ENCODE results near the gene PRDM12.
"Not testable (repeated sequence)": the region's sequence is repeated elsewhere in the genome, so short reads cannot be mapped to it uniquely, and the experiment has no call there.

PRDM12 gene

DNA sequence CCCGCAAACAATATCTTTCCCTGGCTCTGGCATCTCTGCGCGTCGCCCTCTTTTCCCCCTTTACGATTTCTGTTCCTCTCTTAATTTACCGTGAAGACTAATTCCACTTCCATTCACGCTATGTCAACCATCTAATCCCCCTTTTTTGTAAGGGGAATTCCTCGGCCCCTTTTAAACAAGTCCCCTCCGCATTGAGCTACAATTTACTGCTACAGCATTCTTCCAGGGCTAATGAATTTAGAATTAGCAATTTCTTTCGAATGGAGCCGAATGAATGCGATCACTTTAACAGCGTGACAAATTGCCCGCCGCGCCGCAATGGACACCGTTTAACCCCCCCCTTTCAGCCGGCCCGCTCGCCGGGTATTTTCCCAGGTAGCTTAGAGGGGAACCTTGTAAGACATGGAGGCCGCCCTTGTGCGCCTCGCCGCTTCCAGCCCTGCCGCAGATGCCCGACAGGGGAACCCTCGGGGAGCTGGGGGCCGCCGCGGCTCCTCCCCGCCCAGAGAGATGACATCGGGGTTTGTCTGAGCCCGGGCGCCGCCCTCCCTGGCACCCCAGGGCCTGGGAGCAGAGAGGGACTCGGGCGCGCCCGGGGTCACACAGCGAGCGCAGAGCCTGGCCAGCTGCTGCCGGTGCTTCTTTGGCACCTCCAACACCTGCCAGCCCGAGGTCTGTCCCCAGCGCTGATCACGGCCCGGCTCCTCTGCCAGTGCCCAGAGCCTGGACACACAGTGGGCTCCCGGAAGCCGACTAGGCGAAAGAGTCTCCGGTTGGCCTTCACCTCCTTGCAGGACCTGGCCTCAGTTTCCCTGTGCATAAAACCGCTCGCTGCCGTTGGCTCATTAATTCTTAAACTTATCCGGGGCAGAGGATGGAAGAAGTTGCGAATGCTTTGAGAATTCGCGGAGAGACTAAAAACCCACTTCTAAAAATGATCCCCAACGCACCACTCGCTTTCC is 1.3 kb downstream of the PRDM12 start:
- DNase-seq = no peak

DNA sequence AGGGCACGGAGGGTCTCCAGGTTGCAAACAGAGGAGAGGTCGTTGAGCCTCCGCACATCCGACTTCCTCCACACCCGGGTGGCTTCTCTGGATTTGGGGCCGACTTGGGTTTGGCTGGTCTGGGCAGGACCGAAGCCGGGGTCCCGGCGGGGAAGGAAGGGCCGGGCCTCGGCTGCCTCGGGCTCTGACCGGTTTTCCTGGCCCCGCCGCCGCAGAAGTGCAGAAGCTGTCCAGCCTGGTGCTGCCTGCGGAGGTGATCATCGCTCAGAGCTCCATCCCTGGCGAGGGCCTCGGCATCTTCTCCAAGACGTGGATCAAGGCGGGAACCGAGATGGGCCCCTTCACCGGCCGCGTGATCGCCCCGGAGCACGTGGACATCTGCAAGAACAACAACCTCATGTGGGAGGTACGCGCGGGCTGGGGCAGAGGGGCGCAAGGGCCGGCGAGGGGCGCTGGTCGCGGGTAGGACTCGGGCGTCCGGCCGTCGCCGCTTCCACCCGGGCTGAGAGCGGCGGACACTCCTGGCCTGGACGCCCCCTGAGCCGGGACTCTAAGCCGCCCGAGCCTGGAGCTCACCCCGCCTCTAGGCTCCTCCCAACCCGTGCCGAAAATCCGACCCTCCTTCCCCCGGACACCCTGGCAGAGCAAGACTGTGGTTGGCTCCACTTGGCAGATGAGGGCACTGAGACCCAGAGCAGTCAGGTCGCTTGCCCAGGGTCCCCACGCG is 2.2 kb downstream of the PRDM12 start:
- DNase-seq = no peak

DNA sequence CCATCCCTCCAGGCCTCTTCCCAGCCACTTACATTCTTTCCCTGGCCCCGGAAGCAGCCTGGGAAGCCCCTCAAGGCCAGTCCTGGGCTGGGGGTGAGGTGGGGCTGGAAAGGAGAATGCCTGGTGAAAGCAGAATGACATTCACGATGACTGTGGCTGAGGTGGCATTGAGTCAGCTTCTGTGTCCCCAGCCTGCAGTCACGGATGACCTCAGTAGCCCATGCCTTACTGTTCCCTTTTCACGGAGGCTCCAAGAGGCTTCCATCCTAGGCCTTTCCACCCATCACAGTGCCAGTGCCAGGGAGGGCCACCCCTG is 2.7 kb downstream of the PRDM12 start:
- no peak for DNase-seq

DNA sequence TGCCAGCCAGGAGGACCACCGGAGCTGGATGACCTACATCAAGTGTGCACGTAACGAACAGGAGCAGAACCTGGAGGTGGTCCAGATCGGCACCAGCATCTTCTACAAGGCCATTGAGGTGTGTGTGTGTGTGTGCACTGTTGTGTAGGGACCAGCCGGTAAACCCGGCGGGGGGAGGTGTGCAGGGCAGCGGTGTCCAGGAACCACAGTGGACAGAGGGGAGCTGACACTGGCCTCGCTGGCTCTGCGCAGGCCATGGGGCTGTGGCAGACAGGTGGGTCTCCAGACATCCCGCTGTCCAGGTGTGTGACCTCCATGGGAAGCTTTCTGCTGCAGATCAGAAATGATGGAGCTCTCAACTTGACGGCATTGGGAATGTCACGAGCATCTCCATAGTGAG is 3.8 kb downstream of the PRDM12 start:
- DNase-seq = no peak

DNA sequence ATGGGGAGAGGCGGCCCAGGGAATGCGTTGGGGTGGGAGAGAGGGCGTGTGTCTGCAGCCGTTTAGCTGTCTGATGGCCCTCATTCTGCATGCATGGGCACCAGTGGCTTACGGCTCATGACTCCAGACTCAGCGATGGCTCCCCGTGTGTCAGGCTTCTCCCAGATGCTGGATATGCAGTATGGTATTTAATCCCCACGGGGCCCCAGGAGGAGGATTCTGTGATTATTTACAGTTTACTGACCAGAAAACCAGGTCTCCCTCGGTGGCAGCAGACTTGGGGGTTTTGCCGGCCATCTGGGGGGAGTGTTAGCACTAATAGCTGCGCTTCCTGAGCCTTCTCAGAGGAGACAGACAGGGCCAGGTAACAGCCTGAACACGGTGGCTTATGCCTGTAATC is 4.3 kb downstream of the PRDM12 start:
- DNase-seq = no peak

DNA sequence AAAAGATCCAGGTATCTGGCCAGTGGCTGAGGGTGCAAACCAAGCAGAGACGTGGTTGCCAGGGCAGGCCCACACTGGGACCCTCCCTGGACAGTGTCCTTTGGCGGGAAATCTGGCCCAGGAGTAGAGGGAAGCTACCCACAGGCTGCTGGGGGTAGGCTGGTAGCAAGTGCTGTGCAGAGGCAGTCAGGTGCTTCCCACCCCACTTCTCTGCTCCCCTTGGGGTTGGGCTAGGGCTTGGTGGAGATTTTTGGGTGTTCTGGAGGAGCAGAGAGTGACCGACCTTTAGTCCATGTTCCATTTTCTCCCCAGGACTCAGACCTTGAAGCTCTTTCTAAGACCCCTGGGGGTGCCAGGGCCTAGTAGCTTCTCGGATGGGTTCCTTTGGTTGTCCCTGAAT is 5.6 kb downstream of the PRDM12 start:
- no peak for DNase-seq

DNA sequence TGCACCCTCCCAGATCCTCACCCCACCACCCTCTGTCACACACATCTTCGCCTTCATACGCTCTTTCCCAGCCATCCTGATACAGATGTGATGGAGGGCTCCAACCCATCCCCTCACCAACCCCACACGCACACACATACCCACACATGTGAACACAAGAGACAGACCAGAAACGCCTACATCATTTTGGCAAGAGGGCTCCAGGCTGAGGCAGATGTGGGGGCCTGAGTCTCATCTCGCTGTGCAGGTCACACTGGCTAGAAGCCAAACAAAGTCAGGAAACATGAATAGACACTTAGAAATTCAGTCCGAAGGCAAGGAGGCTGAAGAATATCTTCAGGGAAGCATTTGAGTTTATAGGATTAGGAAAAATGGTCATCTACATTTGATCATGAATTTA is 6.2 kb downstream of the PRDM12 start:
- DNase-seq = no peak

DNA sequence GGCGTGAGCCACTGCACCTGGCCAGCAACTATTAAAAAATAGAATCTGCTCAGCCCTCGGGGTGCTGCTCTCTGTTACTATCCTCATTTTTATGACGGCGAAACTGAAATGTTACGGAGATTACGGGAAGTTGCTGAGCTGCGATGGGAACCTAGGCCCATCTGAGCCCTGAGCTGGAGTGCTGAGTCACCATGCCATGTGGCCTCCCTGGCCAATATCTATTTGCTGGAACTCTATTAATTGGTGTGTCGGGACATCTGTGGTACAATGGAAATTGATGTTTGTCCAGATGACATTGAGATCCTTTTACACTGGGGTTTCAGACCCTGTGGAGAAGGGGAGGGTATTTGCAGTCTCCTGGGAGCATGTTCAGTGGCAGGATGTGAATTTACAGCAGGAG is 8.1 kb downstream of the PRDM12 start:
- DNase-seq = no peak

DNA sequence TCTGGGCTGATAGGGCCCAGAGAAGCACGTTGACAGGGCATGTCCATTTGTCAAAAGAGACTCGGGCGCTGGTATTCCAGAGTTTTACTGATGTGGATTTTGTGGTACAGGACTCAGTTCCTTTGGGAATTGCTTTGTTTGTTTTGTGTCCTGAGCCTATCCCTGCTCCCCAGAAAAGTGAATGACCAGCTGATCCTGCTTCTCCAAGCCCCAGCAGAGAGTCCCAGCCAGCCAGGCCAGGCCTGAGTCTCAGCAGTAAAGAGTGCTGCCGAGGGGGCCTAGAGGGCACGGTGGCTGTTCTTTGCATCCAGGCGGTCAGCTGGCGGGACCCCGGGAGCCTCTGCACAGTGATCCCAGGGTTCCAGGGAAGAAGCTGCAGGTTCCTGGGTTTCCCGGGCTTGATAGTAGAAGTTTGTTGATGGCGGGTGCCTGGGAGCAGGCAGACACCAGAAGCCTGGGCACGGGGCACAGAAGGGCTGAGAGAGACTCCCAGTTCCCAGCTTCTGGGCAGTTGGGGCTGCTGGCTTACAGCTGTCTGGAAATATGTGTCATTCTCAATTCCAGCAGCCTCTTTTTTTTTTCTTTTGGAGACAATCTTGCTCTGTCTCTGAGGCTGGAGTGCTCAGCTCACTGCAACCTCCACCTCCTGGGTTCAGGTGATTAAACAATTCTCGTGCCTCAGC is 8.7 kb downstream of the PRDM12 start:
- no peak for DNase-seq

DNA sequence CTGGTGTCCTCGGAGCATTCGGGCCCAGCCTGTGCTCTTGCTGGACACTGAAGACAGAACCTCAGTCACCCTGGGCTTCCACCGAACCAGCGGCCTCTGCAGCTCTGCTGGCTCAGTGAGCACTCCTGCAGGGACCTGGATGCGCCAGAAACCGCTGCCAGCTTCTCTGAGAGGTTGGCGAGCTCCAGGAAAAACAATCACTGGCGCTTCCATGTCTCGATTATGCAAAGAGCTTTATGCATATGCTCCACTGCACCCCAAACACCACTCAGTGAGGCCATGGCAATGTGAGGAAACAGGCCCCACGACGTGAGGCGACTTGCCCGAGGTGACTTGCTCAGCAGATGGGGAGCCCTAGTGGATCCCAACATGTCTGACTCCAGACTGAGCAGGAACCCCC is 11.0 kb downstream of the PRDM12 start:
- DNase-seq = no peak

DNA sequence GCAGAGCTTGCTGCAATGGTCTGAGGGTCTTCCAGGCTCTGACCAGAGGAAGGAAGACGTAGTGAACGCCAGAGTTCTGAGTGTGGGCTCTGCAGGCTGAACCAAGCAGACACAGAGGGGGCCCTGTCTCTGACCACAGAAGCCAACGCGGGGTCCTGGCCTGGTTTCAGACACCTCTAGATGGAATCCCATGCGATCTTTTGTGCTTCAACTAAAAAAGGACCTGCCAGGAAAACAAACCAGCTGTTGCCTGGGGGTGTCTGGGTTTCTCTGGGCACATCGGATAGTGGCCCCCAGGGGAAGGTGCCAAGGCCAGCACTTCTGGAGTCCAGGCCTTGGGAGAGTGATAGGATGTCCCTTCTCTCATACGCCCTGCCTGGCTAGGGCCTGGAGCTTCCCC is 12.9 kb downstream of the PRDM12 start:
- no peak for DNase-seq

DNA sequence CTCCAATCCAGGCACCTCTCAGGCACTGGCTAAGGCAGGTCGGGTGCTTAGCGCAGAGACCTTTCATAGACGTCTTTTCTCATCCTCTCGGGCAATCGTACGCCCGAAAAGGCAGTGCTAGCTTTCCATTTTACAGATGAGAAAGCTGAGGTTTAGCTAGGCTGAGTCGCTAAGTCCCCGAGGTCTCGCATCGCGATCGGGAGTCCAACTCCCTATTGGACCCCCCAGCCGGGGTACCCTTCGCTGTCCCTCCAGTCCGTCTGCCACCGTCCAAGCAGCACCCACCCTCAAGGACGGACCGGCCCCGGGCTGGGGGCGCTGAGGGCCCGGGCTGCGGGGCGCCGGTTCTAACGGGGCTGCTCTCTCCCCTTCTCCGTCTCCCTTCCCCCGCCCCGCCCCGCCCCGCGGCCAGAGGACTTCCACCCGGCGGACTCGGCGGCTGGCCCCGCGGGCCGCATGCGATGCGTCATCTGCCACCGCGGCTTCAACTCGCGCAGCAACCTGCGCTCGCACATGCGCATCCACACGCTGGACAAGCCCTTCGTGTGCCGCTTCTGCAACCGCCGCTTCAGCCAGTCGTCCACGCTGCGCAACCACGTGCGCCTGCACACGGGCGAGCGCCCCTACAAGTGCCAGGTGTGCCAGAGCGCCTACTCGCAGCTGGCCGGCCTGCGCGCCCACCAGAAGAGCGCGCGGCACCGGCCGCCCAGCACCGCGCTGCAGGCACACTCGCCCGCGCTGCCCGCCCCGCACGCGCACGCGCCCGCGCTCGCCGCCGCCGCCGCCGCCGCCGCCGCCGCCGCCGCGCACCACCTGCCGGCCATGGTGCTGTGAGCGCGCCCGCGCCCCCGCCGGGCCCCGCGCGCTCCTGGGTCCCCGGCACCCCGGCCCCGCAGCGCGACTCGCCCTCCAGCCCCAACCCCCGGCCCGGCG is 16.7 kb downstream of the PRDM12 start:
- DNase-seq = peak; percentile 77

DNA sequence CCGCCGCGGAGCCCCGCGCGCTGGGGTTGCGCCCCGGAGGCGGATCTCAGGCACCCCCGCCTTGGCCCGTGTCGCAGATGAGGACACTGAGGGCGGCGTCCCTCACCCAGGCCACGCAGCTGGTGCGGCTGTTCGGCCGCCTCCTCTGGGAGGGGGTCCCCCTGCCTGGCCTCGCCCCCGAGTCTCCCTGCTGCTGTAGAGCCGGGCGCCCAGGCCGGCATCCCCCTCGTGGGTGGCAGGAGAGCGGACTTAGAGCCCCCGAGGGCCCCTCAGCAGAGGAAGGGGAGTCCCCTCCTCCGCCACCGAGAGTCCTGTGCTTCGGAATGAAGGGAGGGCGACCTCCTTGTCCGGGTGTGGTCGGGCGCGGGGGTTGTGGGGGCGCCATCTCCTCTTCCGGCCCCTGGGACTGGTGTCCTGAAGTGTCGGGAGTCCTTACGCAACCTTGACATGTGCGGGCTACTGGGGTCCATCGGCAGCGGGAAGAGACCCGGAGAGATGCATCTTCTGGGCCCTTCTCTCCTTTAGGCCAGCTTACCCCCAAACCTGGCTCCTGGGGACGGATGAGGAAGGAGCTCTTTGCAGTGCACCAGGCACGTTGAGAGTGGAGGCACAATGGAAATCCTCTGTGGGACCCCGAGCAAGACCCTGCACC is 17.5 kb downstream of the PRDM12 start:
- no peak for DNase-seq

DNA sequence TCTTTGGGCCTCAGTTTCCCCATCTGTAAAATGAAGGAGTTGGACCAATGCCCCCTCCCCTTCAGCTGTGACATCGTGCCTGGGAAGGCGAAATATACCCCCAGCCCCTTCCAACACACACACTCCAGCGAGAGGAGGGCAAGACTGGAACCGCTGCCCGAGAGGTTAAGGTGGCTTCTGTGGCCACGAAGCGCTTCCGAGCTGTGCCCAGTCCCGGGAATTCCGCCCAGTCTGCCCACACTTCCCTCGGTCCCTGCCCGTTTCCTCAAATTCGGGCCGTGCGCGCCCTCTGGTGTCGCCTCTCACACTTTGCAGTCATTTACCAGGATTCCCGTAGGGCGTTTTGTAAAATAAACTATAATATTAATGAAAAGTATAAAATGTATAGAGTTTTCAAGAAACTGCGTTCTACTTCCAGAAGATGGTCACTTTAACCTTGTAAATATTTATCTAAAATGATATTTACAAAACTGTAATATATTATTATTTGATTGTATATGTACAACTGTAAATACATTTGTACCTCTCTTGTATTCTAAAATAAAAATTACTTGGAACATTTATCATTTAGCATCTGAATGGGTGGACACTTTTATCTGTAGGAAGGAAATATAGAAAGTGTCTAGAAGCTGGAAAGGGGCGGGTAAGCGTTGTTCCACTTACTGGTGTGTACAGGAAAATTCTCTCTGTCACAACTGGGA is 18.2 kb downstream of the PRDM12 start:
- peak; percentile 48 for DNase-seq

DNA sequence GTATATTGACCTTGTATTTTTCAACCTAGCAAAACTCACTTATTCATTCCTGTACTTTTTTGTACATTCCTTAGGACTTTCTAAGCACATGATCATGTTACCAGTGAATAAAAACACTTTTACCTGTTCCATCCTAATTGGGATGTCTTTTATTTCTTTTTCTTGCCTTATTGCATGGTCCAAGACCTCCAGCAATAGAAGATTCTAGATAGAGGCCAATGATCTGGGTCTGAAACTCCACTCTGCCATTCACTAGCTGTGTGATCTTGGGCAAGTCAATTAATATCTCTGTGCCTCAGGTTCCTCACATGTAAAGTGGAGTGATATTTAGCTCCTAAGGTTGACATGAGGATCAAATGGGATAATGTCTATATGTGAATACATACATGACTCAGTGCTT is 20.7 kb downstream of the PRDM12 start:
- no peak for DNase-seq

DNA sequence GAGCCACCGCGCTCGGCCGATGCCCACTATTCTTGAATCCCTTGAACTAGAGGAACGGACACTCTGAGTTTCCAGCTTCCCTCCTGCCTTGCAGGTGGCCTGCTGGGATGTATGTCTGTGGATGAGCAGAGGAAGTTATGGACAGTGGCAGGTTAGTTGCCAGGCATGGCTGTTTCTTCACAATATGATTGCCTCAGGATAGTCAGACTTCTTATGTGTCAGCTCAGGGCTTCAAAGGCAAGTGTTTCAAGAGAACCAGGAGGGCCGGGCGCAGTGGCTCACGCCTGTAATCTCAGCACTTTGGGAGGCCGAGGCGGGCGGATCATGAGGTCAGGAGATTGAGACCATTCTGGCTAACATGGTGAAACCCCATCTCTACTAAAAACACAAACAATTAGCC is 21.6 kb downstream of the PRDM12 start:
- not testable (repeated sequence) for DNase-seq

DNA sequence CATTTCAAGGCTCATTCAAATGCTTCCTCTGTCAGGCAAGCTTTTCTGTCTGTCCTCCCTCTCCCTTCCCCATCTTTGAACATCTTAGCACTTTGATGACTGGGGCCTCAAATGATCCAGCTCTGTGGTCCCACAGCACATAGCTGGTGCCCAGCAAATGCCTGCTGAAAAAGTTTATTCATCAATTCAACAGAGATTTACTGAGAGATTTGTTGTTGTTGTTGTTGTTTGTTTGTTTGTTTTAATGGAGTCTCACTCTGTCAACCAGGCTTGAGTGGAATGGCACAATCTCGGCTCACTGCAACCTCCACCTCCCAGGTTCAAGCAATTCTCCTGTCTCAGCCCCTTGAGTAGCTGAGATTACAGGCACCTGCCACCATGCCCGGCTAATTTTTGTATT is 23.2 kb downstream of the PRDM12 start:
- DNase-seq = no peak

DNA sequence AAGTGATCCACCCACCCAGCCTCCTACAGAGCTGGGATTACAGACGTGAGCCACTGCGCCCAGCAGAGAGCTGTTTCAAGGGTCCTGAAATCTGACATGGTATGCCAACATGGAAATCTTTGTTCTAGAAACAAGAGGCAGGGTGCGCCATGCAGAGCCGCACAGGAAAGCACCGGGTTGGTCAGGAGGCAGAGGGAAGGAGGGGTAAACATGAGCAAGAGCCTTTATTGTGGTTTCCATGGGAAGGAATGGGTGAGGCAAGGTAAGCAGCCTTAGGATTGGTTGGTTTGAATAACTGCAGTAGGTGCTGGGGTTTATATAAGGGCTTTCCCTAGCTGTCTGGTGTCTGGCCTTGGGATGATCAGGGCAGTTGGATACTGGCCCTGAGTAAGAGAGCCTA is 23.7 kb downstream of the PRDM12 start:
- DNase-seq = no peak

DNA sequence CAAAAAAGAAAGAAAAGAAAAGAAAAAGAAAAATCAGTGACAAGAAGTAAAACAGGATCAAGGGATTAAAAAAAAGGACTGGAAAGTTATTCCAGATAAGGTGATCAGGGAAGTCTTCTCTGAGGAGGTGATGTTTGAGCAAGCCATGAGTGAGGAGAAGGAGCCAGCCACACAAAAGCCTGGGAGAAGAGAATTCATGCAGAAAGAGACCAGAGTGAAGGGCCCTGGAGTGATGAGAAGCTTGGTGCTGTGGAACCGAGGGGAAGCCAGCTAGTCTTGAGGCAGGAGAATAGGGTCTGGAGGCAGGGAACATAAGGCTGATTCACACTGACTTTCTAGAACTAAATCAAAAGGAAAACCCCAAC is 25.2 kb downstream of the PRDM12 start:
- DNase-seq = no peak

DNA sequence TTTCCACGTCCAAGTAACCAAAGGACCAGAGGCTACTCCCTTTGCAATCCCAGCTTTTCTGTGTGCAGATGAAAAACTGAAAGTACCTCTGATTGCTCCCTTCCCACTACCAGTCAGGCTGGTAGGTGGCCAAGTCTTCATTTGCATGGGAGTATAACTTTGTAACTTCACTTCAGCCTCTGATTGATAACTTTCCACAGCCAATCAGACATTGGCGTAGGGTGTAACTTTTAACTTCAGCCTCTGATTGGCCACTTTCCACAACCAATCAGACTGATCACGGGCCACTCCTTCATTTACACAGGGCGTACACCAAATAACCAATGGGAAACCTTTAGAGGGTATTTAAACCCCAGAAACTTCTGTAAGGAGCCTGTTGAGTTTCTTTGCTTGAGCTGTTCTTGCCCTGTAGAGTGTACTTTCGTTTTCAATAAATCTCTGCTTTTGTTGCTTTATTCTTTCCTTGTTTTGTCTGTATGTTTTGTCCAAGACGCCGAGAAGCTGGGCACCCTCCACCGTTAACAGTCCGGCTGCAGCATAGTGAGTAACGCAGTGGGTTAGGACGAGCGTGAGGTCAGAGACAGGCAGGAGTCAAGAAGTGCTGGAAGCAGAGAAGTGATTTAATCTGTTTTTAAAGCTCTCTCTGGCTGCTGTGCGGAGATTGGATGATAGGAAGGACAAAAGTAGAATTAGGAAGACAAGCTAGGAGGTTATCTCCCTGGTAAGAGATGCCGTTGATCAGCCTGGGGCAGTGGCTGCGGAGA is 25.7 kb downstream of the PRDM12 start:
- DNase-seq = no peak

DNA sequence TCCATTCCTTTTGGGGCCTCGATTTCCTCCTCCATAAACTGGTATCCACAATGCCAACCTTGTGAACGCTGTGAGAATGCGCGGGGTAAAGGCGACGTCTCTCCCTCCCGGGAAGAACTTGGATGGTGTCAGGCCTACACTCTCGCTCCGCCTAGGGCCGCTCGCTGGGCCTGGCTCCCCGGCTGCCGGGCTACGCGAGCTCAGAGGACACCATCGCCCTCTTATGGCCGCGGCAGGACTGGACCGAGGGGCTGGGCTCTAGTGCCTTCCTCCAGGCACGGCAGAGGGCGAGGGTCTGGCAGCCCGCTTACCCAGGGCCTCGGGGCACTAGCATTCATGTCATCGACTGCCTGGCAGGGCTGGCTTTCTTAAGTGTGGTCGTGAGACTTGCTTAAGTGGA is 27.9 kb downstream of the PRDM12 start:
- DNase-seq = no peak

Data from CD4-positive, alpha-beta T cell treated with Interleukin-15 for 1 hour (primary cell).